GM12878 (cell line): ENCODE results near the gene TRIP4. TPM values are rescaled to one million over a fixed set of nuclear protein-coding genes. Genes with fewer than 3 reads are reported as not detected.

Source experiments
- ASH2L ChIP-seq: fragments of 300-600, 200-600 bp; sonication (generic); IDR thresholded peaks from 2 replicates; pipeline ENCODE4 v1.6.1; 2017; ENCODE audit warnings: low read depth, mild to moderate bottlenecking, borderline replicate concordance
- ATF7 ChIP-seq: fragments of 450-650 bp; IDR thresholded peaks from 2 replicates; pipeline ENCODE4 v1.6.1; 2016; ENCODE audit warnings: low read depth, mild to moderate bottlenecking
- BHLHE40 ChIP-seq, 2 experiments: fragments of 450-650 bp in 1 of 2; IDR thresholded peaks; 2 replicates each; pipeline ENCODE4 v1.6.1; 2011 to 2017; ENCODE audit warnings: low read depth in 2 of 2, borderline replicate concordance in 1 of 2, improper control_type of control experiment in 1 of 2, low read length in 1 of 2, mild to moderate bottlenecking in 1 of 2
- CEBPB ChIP-seq, 2 experiments: fragments of 150-350 bp in 1 of 2; IDR thresholded peaks; 2 replicates each; pipeline ENCODE4 v1.6.1; 2012 to 2014; ENCODE audit warnings: low read depth in 2 of 2, low read length in 2 of 2, borderline replicate concordance in 1 of 2, inconsistent platforms in 1 of 2
- CHD4 ChIP-seq: fragments of 200-600 bp; sonication (generic); IDR thresholded peaks from 2 replicates; pipeline ENCODE4 v1.6.1; 2016; ENCODE audit warnings: mild to moderate bottlenecking
- IKZF2 ChIP-seq, 2 experiments: fragments of 450-650 bp; IDR thresholded peaks; 2 replicates each; pipeline ENCODE4 v1.6.1; 2017; ENCODE audit warnings: mild to moderate bottlenecking in 2 of 2, moderate library complexity in 2 of 2
- JUND ChIP-seq: IDR thresholded peaks from 2 replicates; pipeline ENCODE4 v1.6.1; 2012; ENCODE audit warnings: low read depth, mild to moderate bottlenecking, low read length, improper control_type of control experiment, moderate library complexity
- KDM1A ChIP-seq: fragments of 200-600 bp; sonication (generic); IDR thresholded peaks from 2 replicates; pipeline ENCODE4 v1.6.1; 2016; ENCODE audit warnings: borderline replicate concordance
- MTA2 ChIP-seq: fragments of 450-650 bp; IDR thresholded peaks from 2 replicates; pipeline ENCODE4 v1.6.1; 2016; ENCODE audit warnings: low read depth, mild to moderate bottlenecking, moderate library complexity
- MXI1 ChIP-seq: fragments of 150-350 bp; IDR thresholded peaks from 2 replicates; pipeline ENCODE4 v1.6.1; 2011; ENCODE audit warnings: low read depth, mild to moderate bottlenecking, inconsistent platforms, low read length, improper control_type of control experiment
- MYC ChIP-seq: IDR thresholded peaks from 2 replicates; pipeline ENCODE4 v1.6.1; 2011; ENCODE audit warnings: mild to moderate bottlenecking, low read length, moderate library complexity, inconsistent platforms; ENCODE audit not compliant: insufficient read depth, insufficient replicate concordance, insufficient read length, severe bottlenecking
- NR2F1 ChIP-seq: fragments of 450-650 bp; conservative IDR thresholded peaks from 2 replicates; pipeline ENCODE4 v1.6.1; 2017; ENCODE audit warnings: mild to moderate bottlenecking
- PAX8 ChIP-seq: fragments of 450-650 bp; IDR thresholded peaks from 2 replicates; pipeline ENCODE4 v1.6.1; 2017; ENCODE audit warnings: mild to moderate bottlenecking, moderate library complexity
- POLR2AphosphoS2 ChIP-seq: IDR thresholded peaks from 2 replicates; pipeline ENCODE4 v1.6.1; 2011; ENCODE audit warnings: low read depth, mild to moderate bottlenecking, low read length, improper control_type of control experiment, moderate library complexity
- RELA ChIP-seq: fragments of 450-650 bp; IDR thresholded peaks from 2 replicates; pipeline ENCODE4 v1.8.0; 2014; ENCODE audit warnings: borderline replicate concordance; ENCODE audit not compliant: partially characterized antibody
- SP1 ChIP-seq: IDR thresholded peaks from one replicate; pipeline ENCODE4 v1.6.1; 2011; ENCODE audit warnings: low read depth, low read length
- STAT1 ChIP-seq: fragments of 450-650 bp; conservative IDR thresholded peaks from 2 replicates; pipeline ENCODE4 v1.6.1; 2014; ENCODE audit warnings: antibody characterized with exemption, mild to moderate bottlenecking
- SUPT20H ChIP-seq: IDR thresholded peaks from 2 replicates; pipeline ENCODE4 v1.6.1; 2011; ENCODE audit warnings: low read depth, mild to moderate bottlenecking, low read length, moderate library complexity, borderline replicate concordance; ENCODE audit not compliant: control insufficient read depth
- TBL1XR1 ChIP-seq: IDR thresholded peaks from 2 replicates; pipeline ENCODE4 v1.6.1; 2012; ENCODE audit warnings: low read depth, low read length, improper control_type of control experiment
- ZNF274 ChIP-seq: IDR thresholded peaks from one replicate; pipeline ENCODE4 v1.8.0; 2011; ENCODE audit not compliant: insufficient read length, insufficient read depth
- ZSCAN29 ChIP-seq: fragments of 450-650 bp; IDR thresholded peaks from 2 replicates; pipeline ENCODE4 v1.6.1; 2017; ENCODE audit warnings: mild to moderate bottlenecking, moderate library complexity
- ZZZ3 ChIP-seq: IDR thresholded peaks from 2 replicates; pipeline ENCODE4 v1.6.1; 2011; ENCODE audit warnings: low read depth; ENCODE audit not compliant: control insufficient read depth, insufficient read length
- polyA plus RNA-seq, 11 experiments: library from polyadenylated mRNA; depleted of rRNA in 4 of 11; unstranded in 6 of 11; stranded (reverse) in 5 of 11; fragments of >200 nt; fragmentation: Nextera tagmentation in 4 of 11; fragmentation: Illumina TruSeq in 1 of 11; extraction: Ambion mirVana in 4 of 11; extraction: Trizol in 1 of 11; gene quantifications; 1 replicate in 1 of 11; 2 replicates in 10 of 11; pipeline versions ENCODE4 v1.2.1 to v1.2.3, GENCODE V29; 2011 to 2016; ENCODE audit warnings: inconsistent platforms in 2 of 11, missing spikeins in 2 of 11, low read depth in 1 of 11
- total RNA-seq, 4 experiments: library from RNA; depleted of rRNA in 3 of 4; stranded (reverse); fragments of >200 nt in 3 of 4; fragmentation: Illumina TruSeq in 1 of 4; extraction: Trizol in 1 of 4; gene quantifications; 2 replicates each; pipeline versions ENCODE4 v1.2.1 to v1.2.3, GENCODE V29; 2013 to 2021
- TF ChIP-seq, protein P1 (sequence below): fragments of 450-650 bp; IDR thresholded peaks from 2 replicates; pipeline ENCODE4 v1.6.1; 2017; ENCODE audit warnings: mild to moderate bottlenecking
- TF ChIP-seq, protein P2 (sequence below): fragments of 450-650 bp; conservative IDR thresholded peaks from 2 replicates; pipeline ENCODE4 v1.6.1; 2017; ENCODE audit warnings: mild to moderate bottlenecking, moderate library complexity
- TF ChIP-seq, protein P3 (sequence below): IDR thresholded peaks from 2 replicates; pipeline ENCODE4 v1.6.1; 2011; ENCODE audit warnings: mild to moderate bottlenecking, low read depth, low read length, moderate library complexity; ENCODE audit not compliant: insufficient replicate concordance
- TF ChIP-seq, protein P4 (sequence below): fragments of 450-650 bp; IDR thresholded peaks from 2 replicates; pipeline ENCODE4 v1.6.1; 2014; ENCODE audit warnings: mild to moderate bottlenecking

TRIP4 gene
- total and polyA plus RNA-seq, 10 of the 15 experiments (the other 5 are each of a cell fraction or from before 2014, with no cell fraction given) = 6.4 to 24.5 (median 20.0) TPM

DNA sequence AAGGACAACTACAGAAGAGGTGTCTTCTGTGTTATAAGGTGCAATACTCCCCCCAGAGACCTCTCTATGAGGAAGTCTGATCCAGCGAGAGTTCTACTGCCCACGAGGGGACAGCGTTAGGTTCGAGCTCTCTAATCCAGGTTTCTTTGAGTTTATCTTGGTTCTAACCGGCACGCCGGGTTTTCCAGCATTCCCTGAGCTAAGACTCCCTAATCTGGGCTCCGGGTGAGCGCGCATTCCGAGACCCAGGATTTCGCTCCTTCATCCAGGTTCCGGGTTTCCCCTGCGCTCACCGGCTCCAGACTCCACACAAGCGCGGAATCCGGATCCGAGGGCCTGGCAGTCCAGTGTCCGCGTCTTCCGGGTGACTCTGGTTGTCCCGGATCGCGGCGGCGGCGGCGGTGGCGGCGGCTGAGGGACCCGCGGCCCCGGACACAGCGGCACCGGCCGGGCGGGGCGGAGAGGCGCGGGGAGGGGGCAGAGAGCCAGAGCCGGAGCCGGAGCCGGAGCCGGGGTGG, 72.6 kb downstream of the TRIP4 start, which contains the start of gene ZNF609 (continued):
- TF ChIP-seq POLR2AphosphoS2 (no peak), MYC (no peak), NR2F1 (peak; percentile 39; the same call in 1 of the 2 replicates), ZZZ3 (no peak), CHD4 (no peak), MXI1 (no peak), ZNF274 (no peak), PAX8 (no peak), ATF7 (peak; percentile 68; the same call in 1 of the 2 replicates), CEBPB (IDR thresholded peaks at IDR 0.05; ENCODE audit: borderline replicate concordance in 1 of 2, low read depth in 2 of 2, low read length in 2 of 2) (no peak), SP1 (peak; percentile 98), MTA2 (peak; percentile 70), KDM1A (no peak), BHLHE40 (IDR thresholded peaks at IDR 0.05; ENCODE audit: borderline replicate concordance in 1 of 2, low read depth in 2 of 2, low read length in 1 of 2) (peak; percentile 54 to 65; a peak in 3 of 4 replicates), ZSCAN29 (peak; percentile 97), ASH2L (no peak), STAT1 (peak; percentile 90), RELA (peak; percentile 57), SUPT20H (no peak), TBL1XR1 (0 out of 2 replicates have a peak, but pooled peaks have one; percentile 55), IKZF2 (IDR thresholded peaks at IDR 0.05) (peak; percentile 88 to 89), JUND (peak; percentile 41; the same call in 1 of the 2 replicates)
- TF ChIP-seq, protein P1, sequence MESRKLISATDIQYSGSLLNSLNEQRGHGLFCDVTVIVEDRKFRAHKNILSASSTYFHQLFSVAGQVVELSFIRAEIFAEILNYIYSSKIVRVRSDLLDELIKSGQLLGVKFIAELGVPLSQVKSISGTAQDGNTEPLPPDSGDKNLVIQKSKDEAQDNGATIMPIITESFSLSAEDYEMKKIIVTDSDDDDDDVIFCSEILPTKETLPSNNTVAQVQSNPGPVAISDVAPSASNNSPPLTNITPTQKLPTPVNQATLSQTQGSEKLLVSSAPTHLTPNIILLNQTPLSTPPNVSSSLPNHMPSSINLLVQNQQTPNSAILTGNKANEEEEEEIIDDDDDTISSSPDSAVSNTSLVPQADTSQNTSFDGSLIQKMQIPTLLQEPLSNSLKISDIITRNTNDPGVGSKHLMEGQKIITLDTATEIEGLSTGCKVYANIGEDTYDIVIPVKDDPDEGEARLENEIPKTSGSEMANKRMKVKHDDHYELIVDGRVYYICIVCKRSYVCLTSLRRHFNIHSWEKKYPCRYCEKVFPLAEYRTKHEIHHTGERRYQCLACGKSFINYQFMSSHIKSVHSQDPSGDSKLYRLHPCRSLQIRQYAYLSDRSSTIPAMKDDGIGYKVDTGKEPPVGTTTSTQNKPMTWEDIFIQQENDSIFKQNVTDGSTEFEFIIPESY = no peak
- TF ChIP-seq, protein P2, sequence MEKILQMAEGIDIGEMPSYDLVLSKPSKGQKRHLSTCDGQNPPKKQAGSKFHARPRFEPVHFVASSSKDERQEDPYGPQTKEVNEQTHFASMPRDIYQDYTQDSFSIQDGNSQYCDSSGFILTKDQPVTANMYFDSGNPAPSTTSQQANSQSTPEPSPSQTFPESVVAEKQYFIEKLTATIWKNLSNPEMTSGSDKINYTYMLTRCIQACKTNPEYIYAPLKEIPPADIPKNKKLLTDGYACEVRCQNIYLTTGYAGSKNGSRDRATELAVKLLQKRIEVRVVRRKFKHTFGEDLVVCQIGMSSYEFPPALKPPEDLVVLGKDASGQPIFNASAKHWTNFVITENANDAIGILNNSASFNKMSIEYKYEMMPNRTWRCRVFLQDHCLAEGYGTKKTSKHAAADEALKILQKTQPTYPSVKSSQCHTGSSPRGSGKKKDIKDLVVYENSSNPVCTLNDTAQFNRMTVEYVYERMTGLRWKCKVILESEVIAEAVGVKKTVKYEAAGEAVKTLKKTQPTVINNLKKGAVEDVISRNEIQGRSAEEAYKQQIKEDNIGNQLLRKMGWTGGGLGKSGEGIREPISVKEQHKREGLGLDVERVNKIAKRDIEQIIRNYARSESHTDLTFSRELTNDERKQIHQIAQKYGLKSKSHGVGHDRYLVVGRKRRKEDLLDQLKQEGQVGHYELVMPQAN = peak; percentile 74; the same call in 1 of the 2 replicates
- TF ChIP-seq, protein P3, sequence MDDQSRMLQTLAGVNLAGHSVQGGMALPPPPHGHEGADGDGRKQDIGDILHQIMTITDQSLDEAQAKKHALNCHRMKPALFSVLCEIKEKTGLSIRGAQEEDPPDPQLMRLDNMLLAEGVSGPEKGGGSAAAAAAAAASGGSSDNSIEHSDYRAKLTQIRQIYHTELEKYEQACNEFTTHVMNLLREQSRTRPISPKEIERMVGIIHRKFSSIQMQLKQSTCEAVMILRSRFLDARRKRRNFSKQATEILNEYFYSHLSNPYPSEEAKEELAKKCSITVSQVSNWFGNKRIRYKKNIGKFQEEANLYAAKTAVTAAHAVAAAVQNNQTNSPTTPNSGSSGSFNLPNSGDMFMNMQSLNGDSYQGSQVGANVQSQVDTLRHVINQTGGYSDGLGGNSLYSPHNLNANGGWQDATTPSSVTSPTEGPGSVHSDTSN = no peak
- TF ChIP-seq, protein P4, sequence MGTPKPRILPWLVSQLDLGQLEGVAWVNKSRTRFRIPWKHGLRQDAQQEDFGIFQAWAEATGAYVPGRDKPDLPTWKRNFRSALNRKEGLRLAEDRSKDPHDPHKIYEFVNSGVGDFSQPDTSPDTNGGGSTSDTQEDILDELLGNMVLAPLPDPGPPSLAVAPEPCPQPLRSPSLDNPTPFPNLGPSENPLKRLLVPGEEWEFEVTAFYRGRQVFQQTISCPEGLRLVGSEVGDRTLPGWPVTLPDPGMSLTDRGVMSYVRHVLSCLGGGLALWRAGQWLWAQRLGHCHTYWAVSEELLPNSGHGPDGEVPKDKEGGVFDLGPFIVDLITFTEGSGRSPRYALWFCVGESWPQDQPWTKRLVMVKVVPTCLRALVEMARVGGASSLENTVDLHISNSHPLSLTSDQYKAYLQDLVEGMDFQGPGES = no peak
